ENCODE measurements around the gene SAP30BP.

The SAP30BP gene

DNA sequence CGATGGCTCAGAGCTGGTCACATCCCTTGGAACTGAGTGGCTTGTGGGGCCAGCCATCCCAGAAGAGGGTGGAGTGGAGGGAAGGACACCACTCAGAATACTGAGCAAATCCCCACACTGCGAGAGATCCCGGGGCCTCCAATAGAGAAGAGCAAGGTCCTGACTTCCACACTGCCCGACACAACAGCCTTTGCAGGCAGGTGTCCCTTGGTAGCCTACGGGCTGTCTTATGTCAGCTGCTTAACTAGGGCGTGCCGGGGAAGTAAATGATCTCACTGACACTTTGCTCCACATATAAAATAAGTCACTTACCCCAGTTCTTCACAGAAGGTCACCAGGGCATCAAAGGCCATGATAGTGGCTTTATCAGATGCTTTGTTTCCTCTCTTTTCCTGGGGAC, 16.3 kb upstream of the SAP30BP start:
- H2AFZ ChIP-seq: no peak overlapping the region
- no peak overlapping the region for H3K27ac ChIP-seq
- TF ChIP-seq, protein P1, sequence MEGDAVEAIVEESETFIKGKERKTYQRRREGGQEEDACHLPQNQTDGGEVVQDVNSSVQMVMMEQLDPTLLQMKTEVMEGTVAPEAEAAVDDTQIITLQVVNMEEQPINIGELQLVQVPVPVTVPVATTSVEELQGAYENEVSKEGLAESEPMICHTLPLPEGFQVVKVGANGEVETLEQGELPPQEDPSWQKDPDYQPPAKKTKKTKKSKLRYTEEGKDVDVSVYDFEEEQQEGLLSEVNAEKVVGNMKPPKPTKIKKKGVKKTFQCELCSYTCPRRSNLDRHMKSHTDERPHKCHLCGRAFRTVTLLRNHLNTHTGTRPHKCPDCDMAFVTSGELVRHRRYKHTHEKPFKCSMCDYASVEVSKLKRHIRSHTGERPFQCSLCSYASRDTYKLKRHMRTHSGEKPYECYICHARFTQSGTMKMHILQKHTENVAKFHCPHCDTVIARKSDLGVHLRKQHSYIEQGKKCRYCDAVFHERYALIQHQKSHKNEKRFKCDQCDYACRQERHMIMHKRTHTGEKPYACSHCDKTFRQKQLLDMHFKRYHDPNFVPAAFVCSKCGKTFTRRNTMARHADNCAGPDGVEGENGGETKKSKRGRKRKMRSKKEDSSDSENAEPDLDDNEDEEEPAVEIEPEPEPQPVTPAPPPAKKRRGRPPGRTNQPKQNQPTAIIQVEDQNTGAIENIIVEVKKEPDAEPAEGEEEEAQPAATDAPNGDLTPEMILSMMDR (IDR thresholded peaks at IDR 0.05): no peak

DNA sequence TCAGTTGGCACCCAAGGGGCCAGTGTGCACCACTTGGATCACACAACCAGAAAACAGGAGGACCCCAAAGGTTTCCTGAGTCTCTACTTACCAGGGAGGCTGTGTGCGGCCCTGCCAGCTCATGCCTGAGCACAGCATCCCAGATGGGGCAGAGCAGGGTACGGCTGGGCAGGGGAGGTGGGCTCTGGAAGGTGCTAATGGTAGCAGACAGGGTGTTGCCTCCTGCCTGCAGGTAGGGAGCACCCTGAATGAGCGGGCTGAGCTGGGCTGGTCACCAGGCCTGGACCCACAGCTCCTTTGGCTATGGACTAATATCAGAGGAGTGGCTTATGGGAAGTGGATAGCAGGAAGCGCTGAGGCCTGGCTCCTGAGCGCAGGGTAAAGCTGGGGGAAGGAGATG, 14.8 kb upstream of the SAP30BP start:
- no peaks in the 10 kb centered on the region for H3K4me1 ChIP-seq
- H3K79me2 ChIP-seq: peaks cover 23% of the 10 kb centered on the region
- no peak overlapping the region for H2AFZ ChIP-seq
- H3K4me3 ChIP-seq (ENCODE audit: low read depth, low read length): no peak overlapping the region
- no peaks in the 10 kb centered on the region for H3K27me3 ChIP-seq (ENCODE audit: control insufficient read depth, insufficient read depth, low read length)
- H3K36me3 ChIP-seq (ENCODE audit: control insufficient read depth, insufficient read depth, low read length): no peaks in the 10 kb centered on the region
- H3K4me2 ChIP-seq (ENCODE audit: low read length): no peak overlapping the region
- H3K27ac ChIP-seq: no peak overlapping the region
- TF ChIP-seq, protein P1 (IDR thresholded peaks at IDR 0.05): no peak
- H3K9ac ChIP-seq: no peak overlapping the region
- H3K9me3 ChIP-seq (ENCODE audit: control insufficient read depth, low read length): no peaks in the 10 kb centered on the region

More for the DNA sequence above, 16.3 kb upstream of the SAP30BP start:
- H3K36me3 ChIP-seq (ENCODE audit: control insufficient read depth, insufficient read depth, low read length): no peaks in the 10 kb centered on the region
- H3K4me1 ChIP-seq: peaks cover 6% of the 10 kb centered on the region
- H3K4me2 ChIP-seq (ENCODE audit: low read length): no peak overlapping the region
- H3K9me3 ChIP-seq (ENCODE audit: control insufficient read depth, low read length): no peaks in the 10 kb centered on the region
- peaks cover 23% of the 10 kb centered on the region for H3K79me2 ChIP-seq
- no peak overlapping the region for H3K9ac ChIP-seq
- no peaks in the 10 kb centered on the region for H3K27me3 ChIP-seq (ENCODE audit: control insufficient read depth, insufficient read depth, low read length)
- no peak overlapping the region for H3K4me3 ChIP-seq (ENCODE audit: low read depth, low read length)

DNA sequence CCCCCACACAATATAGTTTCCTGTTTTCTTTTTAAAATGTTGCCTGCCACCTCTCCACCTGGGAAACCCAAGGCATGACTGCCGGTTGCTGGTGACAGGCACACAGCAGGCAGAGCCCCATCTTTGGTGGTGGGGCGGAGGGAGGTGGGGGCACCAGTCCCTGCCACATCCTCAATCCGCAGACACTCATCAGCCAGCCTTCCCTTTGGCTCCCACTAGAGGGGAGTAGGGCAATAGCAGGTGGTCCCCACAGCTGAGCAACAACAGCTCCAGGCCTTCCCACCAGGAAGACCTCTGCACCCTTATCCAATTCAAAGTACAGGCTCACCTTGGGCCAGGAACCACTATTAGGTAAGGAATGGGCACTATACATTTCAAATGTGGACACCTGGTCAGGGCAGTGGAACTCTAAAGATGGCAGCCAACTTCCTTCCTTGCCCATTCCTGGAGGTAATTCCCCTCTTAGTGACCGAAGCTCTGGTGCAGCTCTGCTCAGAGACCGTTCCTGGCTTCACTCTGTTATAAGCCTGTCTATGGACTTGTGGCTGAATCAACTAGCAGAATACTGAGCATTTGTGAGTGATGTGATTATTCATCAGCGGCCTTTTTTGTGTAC, 14.1 kb upstream of the SAP30BP start:
- Histone ChIP-seq H3K36me3 (ENCODE audit: control insufficient read depth, insufficient read depth, low read length) (no peaks in the 10 kb centered on the region), H3K79me2 (peaks cover 23% of the 10 kb centered on the region), H3K4me1 (no peaks in the 10 kb centered on the region), H2AFZ (no peak overlapping the region), H3K9ac (no peak overlapping the region), H3K4me2 (ENCODE audit: low read length) (no peak overlapping the region), H3K4me3 (ENCODE audit: low read depth, low read length) (no peak overlapping the region), H3K9me3 (ENCODE audit: control insufficient read depth, low read length) (no peaks in the 10 kb centered on the region), H3K27ac (no peak overlapping the region), H3K27me3 (ENCODE audit: control insufficient read depth, insufficient read depth, low read length) (no peaks in the 10 kb centered on the region)
- TF ChIP-seq, protein P1 (IDR thresholded peaks at IDR 0.05): peak; percentile 76

DNA sequence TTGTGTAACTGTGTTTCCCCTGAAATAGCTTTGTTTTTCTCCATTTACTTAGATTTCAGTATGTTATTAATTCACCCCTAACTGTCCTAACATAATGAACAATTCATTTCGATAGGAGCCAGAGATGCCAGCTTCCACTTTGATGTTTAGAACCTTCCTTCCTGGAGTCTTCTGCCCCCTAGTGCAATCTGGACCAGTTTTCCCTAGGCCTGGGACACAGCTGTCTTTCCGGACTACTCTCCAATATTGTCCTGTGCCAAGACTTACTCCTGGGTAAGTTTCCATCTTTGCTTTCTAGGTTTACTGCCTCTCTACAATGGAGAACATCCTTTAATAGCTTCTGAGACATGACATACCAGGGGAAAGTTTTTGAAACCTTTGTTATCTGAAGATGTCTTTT, 13.0 kb upstream of the SAP30BP start:
- peaks cover 23% of the 10 kb centered on the region for H3K79me2 ChIP-seq
- H3K36me3 ChIP-seq (ENCODE audit: control insufficient read depth, insufficient read depth, low read length): no peaks in the 10 kb centered on the region
- no peak overlapping the region for H3K9ac ChIP-seq
- no peak overlapping the region for H2AFZ ChIP-seq
- TF ChIP-seq, protein P1 (IDR thresholded peaks at IDR 0.05): peak; percentile 40
- no peaks in the 10 kb centered on the region for H3K4me1 ChIP-seq
- no peak overlapping the region for H3K4me2 ChIP-seq (ENCODE audit: low read length)
- H3K4me3 ChIP-seq (ENCODE audit: low read depth, low read length): no peak overlapping the region
- H3K27me3 ChIP-seq (ENCODE audit: control insufficient read depth, insufficient read depth, low read length): no peaks in the 10 kb centered on the region
- H3K27ac ChIP-seq: no peak overlapping the region
- no peaks in the 10 kb centered on the region for H3K9me3 ChIP-seq (ENCODE audit: control insufficient read depth, low read length)

DNA sequence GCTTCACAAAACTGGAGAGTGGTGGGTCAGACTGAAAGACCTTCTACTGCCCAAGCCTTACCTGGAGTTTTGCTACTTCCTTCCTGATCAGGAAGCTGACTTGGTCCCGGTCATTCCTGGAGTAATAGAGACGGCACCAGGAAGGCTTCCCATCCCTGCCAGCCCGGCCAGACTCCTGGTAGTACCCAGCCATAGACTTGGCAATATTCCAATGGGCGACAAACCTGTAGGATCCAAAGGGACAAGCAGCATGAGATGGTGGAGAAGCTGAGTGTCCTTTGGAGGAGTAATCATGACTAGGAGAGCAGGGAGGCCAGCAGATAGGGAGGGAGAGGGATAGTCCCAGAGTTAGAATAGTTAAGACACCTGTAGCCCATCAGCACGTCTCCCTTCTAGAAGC, 8.9 kb upstream of the SAP30BP start:
- Histone ChIP-seq H3K9me3 (ENCODE audit: control insufficient read depth, low read length) (no peaks in the 10 kb centered on the region), H3K36me3 (ENCODE audit: control insufficient read depth, insufficient read depth, low read length) (no peaks in the 10 kb centered on the region), H3K9ac (no peak overlapping the region)

More for the DNA sequence above, 8.9 kb upstream of the SAP30BP start:
- Histone ChIP-seq H3K27ac (no peak overlapping the region), H3K4me2 (ENCODE audit: low read length) (no peak overlapping the region), H3K27me3 (ENCODE audit: control insufficient read depth, insufficient read depth, low read length) (no peaks in the 10 kb centered on the region), H3K4me3 (ENCODE audit: low read depth, low read length) (no peak overlapping the region), H3K4me1 (no peaks in the 10 kb centered on the region), H3K79me2 (peaks cover 4% of the 10 kb centered on the region), H2AFZ (no peak overlapping the region)
- TF ChIP-seq, protein P1 (IDR thresholded peaks at IDR 0.05): no peak

All from parathyroid adenoma (tissue), 2 donors.